Tibial nerve (tissue), 4 donors: ENCODE results near the gene NTN5. TPM values are rescaled to one million over a fixed set of nuclear protein-coding genes. Genes with fewer than 3 reads are reported as not detected.
"Not testable (repeated sequence)": the region's sequence is repeated elsewhere in the genome, so short reads cannot be mapped to it uniquely, and the experiment has no call there.

Experiments
- DNase-seq, 2 donors: peaks; one replicate each; pipeline ENCODE4 v3.0.0-alpha.2; 2019; ENCODE audit warnings: low spot score in 2 of 2
- H3K27ac ChIP-seq, 4 donors: fragments of 200-600 bp; sonication (generic) in 3 of 4; one replicate each; pipeline ENCODE4 v1.5.1; 2017 to 2019; ENCODE audit warnings: mild to moderate bottlenecking in 1 of 4
- H3K27me3 ChIP-seq, 2 donors: fragments of 200-600 bp; sonication (generic) in 1 of 2; one replicate each; pipeline versions ENCODE4 v1.5.1 to v1.6.0; 2017 to 2019
- H3K36me3 ChIP-seq, 3 donors: fragments of 200-600 bp; sonication (generic); one replicate each; pipeline ENCODE4 v1.5.1; 2018 to 2019
- H3K4me1 ChIP-seq, 4 donors: fragments of 200-600 bp; sonication (generic) in 3 of 4; one replicate each; pipeline ENCODE4 v1.5.1; 2017 to 2019
- H3K4me3 ChIP-seq, 4 donors: fragments of 200-600 bp; sonication (generic) in 3 of 4; one replicate each; pipeline ENCODE4 v1.5.1; 2017 to 2019; ENCODE audit warnings: mild to moderate bottlenecking in 1 of 4, moderate library complexity in 1 of 4
- H3K9me3 ChIP-seq, 4 donors: fragments of 200-600 bp; sonication (generic) in 3 of 4; one replicate each; pipeline ENCODE4 v1.5.1; 2017 to 2019
- CTCF ChIP-seq, 5 experiments: fragments of 200-600 bp in 3 of 5; fragments of 450-650 bp in 2 of 5; sonication (generic) in 3 of 5; IDR thresholded peaks; one replicate each; pipeline ENCODE4 v1.5.1; 2016 to 2019; ENCODE audit warnings: antibody characterized with exemption in 5 of 5, mild to moderate bottlenecking in 3 of 5, moderate library complexity in 2 of 5
- EP300 ChIP-seq, 2 donors: sonication (generic); formaldehyde crosslinking; IDR thresholded peaks; one replicate each; pipeline ENCODE4 v1.6.1; 2017; ENCODE audit warnings: antibody characterized with exemption in 2 of 2, mild to moderate bottlenecking in 1 of 2
- POLR2A ChIP-seq, 2 donors: fragments of 450-650 bp; IDR thresholded peaks; one replicate each; pipeline ENCODE4 v1.6.1; 2017; ENCODE audit warnings: antibody characterized with exemption in 2 of 2, mild to moderate bottlenecking in 2 of 2, moderate library complexity in 2 of 2
- WGBS, 2 donors: methylation state at CpG; one replicate each; pipeline ENCODE4 v1.1.5; 2018; 5-methylcytosine and 5-hydroxymethylcytosine counted together
- total RNA-seq, 4 donors: library from RNA; depleted of rRNA; stranded (reverse); fragments of >200 nt; gene quantifications; one replicate each; pipeline ENCODE4 v1.1.0, GENCODE V29; 2016

The NTN5 gene
- total RNA-seq, 4 donors from 2014 or later, result 0.78 to 6.9 (median 2.2) TPM

GRCh38 chr19:48696353-48697010, 23.7 kb upstream of the NTN5 start:
- H3K9me3 ChIP-seq, result no peaks in the 10 kb centered on the region
- peak overlapping the region in 3 of 4 donors; percentile 4 to 20 (median 17) for H3K4me3 ChIP-seq
- TF ChIP-seq POLR2A (IDR thresholded peaks at IDR 0.05), result no peak
- H3K27ac ChIP-seq, result peak overlapping the region in 1 of 4 donors; percentile 68
- DNase-seq, result no peak
- peaks cover 0 to 21% of the 10 kb centered on the region in 2 donors for H3K27me3 ChIP-seq
- WGBS, 2 donors, result 7 to 14% methylated on average over 31 to 33 of the region's 34 CpGs
- peaks cover 0 to 20% (median 0%) of the 10 kb centered on the region in 3 donors for H3K36me3 ChIP-seq
- peaks cover 0 to 12% (median 2%) of the 10 kb centered on the region in 4 donors for H3K4me1 ChIP-seq

- 42 to 45% methylated on average over 13 to 16 of the region's 16 CpGs for WGBS, 2 donors
- H3K4me1 ChIP-seq, result peaks cover 0 to 12% (median 2%) of the 10 kb centered on the region in 4 donors
- TF ChIP-seq CTCF (IDR thresholded peaks at IDR 0.05) (no peak), EP300 (IDR thresholded peaks at IDR 0.05) (no peak), POLR2A (IDR thresholded peaks at IDR 0.05) (no peak)
- peaks cover 0 to 21% of the 10 kb centered on the region in 2 donors for H3K27me3 ChIP-seq
- H3K9me3 ChIP-seq, result no peaks in the 10 kb centered on the region
- H3K36me3 ChIP-seq, result peaks cover 0 to 14% (median 0%) of the 10 kb centered on the region in 3 donors
- peak within 1 kb of the TSS in 1 of 4 donors; percentile 68 for H3K27ac ChIP-seq
- no peak for DNase-seq
- H3K4me3 ChIP-seq, result peak within 1 kb of the TSS in 3 of 4 donors; percentile 4 to 20 (median 17)
These were observed 23.0 kb upstream of the NTN5 start, which contains the start of gene FUT2 for GRCh38 chr19:48695743-48696352. TSS of gene FUT2 (plus strand) at chr19:48695971. CDS start at chr19:48702957, 6,986 bp downstream.

- not testable (repeated sequence) for DNase-seq
These were observed 20.8 kb upstream of the NTN5 start for GRCh38 chr19:48693629-48694028.

GRCh38 chr19:48689449-48689848, 16.6 kb upstream of the NTN5 start:
- 68 to 71% methylated on average over 7 of the region's 7 CpGs for WGBS, 2 donors
- Histone ChIP-seq H3K4me1 (peaks cover 0 to under 1% (median 0%) of the 10 kb centered on the region in 4 donors), H3K27me3 (no peaks in the 10 kb centered on the region), H3K4me3 (no peak overlapping the region), H3K27ac (no peak overlapping the region), H3K9me3 (no peaks in the 10 kb centered on the region), H3K36me3 (peaks cover 0 to 13% (median 0%) of the 10 kb centered on the region in 3 donors)
- TF ChIP-seq POLR2A (IDR thresholded peaks at IDR 0.05), result no peak
- no peak for TF ChIP-seq CTCF (IDR thresholded peaks at IDR 0.05)
- TF ChIP-seq EP300 (IDR thresholded peaks at IDR 0.05), result no peak
- no peak for DNase-seq

More at GRCh38 chr19:48693629-48694028, 20.8 kb upstream of the NTN5 start:
- H3K36me3 ChIP-seq, result peaks cover 0 to 13% (median 0%) of the 10 kb centered on the region in 3 donors
- peaks cover 0 to 21% of the 10 kb centered on the region in 2 donors for H3K27me3 ChIP-seq
- not testable (repeated sequence) for H3K4me3 ChIP-seq, H3K27ac ChIP-seq, H3K9me3 ChIP-seq
- peaks cover 0 to 12% (median 2%) of the 10 kb centered on the region in 4 donors for H3K4me1 ChIP-seq
- WGBS, 2 donors, result 77 to 89% methylated on average over 9 of the region's 9 CpGs

GRCh38 chr19:48687776-48688175, 15.0 kb upstream of the NTN5 start:
- H3K9me3 ChIP-seq, result no peaks in the 10 kb centered on the region
- 86 to 96% methylated on average over 2 to 3 of the region's 3 CpGs for WGBS, 2 donors
- no peak for DNase-seq
- TF ChIP-seq CTCF (IDR thresholded peaks at IDR 0.05) (no peak), EP300 (IDR thresholded peaks at IDR 0.05) (no peak), POLR2A (IDR thresholded peaks at IDR 0.05) (no peak)
- no peak overlapping the region for H3K27ac ChIP-seq
- no peaks in the 10 kb centered on the region for H3K27me3 ChIP-seq
- peaks cover 0 to 6% (median 0%) of the 10 kb centered on the region in 3 donors for H3K36me3 ChIP-seq
- peaks cover 0 to 13% (median 0%) of the 10 kb centered on the region in 4 donors for H3K4me1 ChIP-seq
- H3K4me3 ChIP-seq, result no peak overlapping the region

DNA sequence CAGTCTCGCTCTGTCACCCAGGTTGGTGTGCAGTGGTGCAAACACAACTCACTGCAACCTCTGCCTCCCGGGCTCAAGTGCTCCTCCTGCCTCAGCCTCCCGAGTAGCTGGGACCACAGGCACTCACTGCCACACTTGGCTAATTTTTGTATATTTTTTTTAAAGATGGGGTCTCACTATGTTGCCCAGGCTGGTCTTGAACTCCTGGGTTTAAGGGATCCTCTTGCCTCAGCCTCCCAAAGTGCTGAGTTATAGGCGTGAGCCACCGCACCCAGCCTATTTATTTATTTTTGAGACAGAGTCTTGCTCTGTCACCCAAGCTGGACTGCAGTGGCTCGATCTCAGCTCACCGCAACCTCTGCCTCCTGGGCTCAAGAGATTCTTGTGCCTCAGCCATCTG, 13.8 kb upstream of the NTN5 start:
- 94% methylated on average over 7 of the region's 7 CpGs for WGBS, 2 donors
- not testable (repeated sequence) for H3K27ac ChIP-seq, DNase-seq, H3K4me3 ChIP-seq, H3K27me3 ChIP-seq, H3K9me3 ChIP-seq, H3K36me3 ChIP-seq
- peaks cover 0 to 13% (median 0%) of the 10 kb centered on the region in 4 donors for H3K4me1 ChIP-seq
